KOPT-K1 (cell line): ENCODE data around the gene NRXN3.

Experiments
- H3K27ac ChIP-seq: fragments of 200-600 bp; sonication (generic); 2 replicates; pipeline ENCODE4 v1.5.1; 2016; ENCODE audit warnings: antibody characterized with exemption, mild to moderate bottlenecking, low read depth, low read length; ENCODE audit not compliant: poor library complexity, severe bottlenecking
- H3K36me3 ChIP-seq: fragments of 200-600 bp; sonication (generic); 2 replicates; pipeline ENCODE4 v1.5.1; 2017; ENCODE audit warnings: antibody characterized with exemption, mild to moderate bottlenecking, low read length, moderate library complexity; ENCODE audit not compliant: insufficient read depth
- H3K9me3 ChIP-seq: fragments of 200-600 bp; sonication (generic); 2 replicates; pipeline ENCODE4 v1.5.1; 2017; ENCODE audit warnings: antibody characterized with exemption, low read length, mild to moderate bottlenecking; ENCODE audit not compliant: insufficient read depth, poor library complexity, severe bottlenecking

The NRXN3 gene

GRCh38 chr14:79670811-79671210, 1500.6 kb downstream of the NRXN3 start:
- Histone ChIP-seq H3K9me3 (no peaks in the 10 kb centered on the region), H3K36me3 (no peaks in the 10 kb centered on the region), H3K27ac (no peak overlapping the region)

- no peak overlapping the region for H3K27ac ChIP-seq
- H3K36me3 ChIP-seq = no peaks in the 10 kb centered on the region
- H3K9me3 ChIP-seq = no peaks in the 10 kb centered on the region
These were observed 1509.9 kb downstream of the NRXN3 start for GRCh38 chr14:79680087-79680486.

GRCh38 chr14:79686196-79686595, 1516.0 kb downstream of the NRXN3 start:
- Histone ChIP-seq H3K9me3 (no peaks in the 10 kb centered on the region), H3K36me3 (no peaks in the 10 kb centered on the region), H3K27ac (no peak overlapping the region)

- Histone ChIP-seq H3K27ac (no peak overlapping the region), H3K9me3 (no peaks in the 10 kb centered on the region), H3K36me3 (no peaks in the 10 kb centered on the region)
These were observed 1520.8 kb downstream of the NRXN3 start for GRCh38 chr14:79690960-79691359.

- Histone ChIP-seq H3K36me3 (no peaks in the 10 kb centered on the region), H3K9me3 (no peaks in the 10 kb centered on the region), H3K27ac (no peak overlapping the region)
These were observed 1523.8 kb downstream of the NRXN3 start for GRCh38 chr14:79693935-79694334.

GRCh38 chr14:79695307-79695706, 1525.1 kb downstream of the NRXN3 start:
- Histone ChIP-seq H3K9me3 (no peaks in the 10 kb centered on the region), H3K27ac (no peak overlapping the region), H3K36me3 (no peaks in the 10 kb centered on the region)

- Histone ChIP-seq H3K9me3 (no peaks in the 10 kb centered on the region), H3K27ac (no peak overlapping the region), H3K36me3 (no peaks in the 10 kb centered on the region)
These were observed 1528.1 kb downstream of the NRXN3 start for GRCh38 chr14:79698298-79698711.

- H3K36me3 ChIP-seq = no peaks in the 10 kb centered on the region
- no peak overlapping the region for H3K27ac ChIP-seq
- H3K9me3 ChIP-seq = no peaks in the 10 kb centered on the region
These were observed 1529.0 kb downstream of the NRXN3 start for GRCh38 chr14:79699206-79699605.

- Histone ChIP-seq H3K9me3 (no peaks in the 10 kb centered on the region), H3K27ac (no peak overlapping the region), H3K36me3 (no peaks in the 10 kb centered on the region)
These were observed 1531.2 kb downstream of the NRXN3 start for GRCh38 chr14:79701371-79701770.

GRCh38 chr14:79702197-79702596, 1532.0 kb downstream of the NRXN3 start:
- Histone ChIP-seq H3K36me3 (no peaks in the 10 kb centered on the region), H3K9me3 (no peaks in the 10 kb centered on the region), H3K27ac (no peak overlapping the region)

- no peaks in the 10 kb centered on the region for H3K9me3 ChIP-seq
- H3K27ac ChIP-seq = no peak overlapping the region
- H3K36me3 ChIP-seq = no peaks in the 10 kb centered on the region
These were observed 1533.0 kb downstream of the NRXN3 start for GRCh38 chr14:79703209-79703608.

- no peak overlapping the region for H3K27ac ChIP-seq
- no peaks in the 10 kb centered on the region for H3K9me3 ChIP-seq
- H3K36me3 ChIP-seq = no peaks in the 10 kb centered on the region
These were observed 1534.1 kb downstream of the NRXN3 start for GRCh38 chr14:79704041-79704807.

- no peak overlapping the region for H3K27ac ChIP-seq
- H3K36me3 ChIP-seq = no peaks in the 10 kb centered on the region
- H3K9me3 ChIP-seq = no peaks in the 10 kb centered on the region
These were observed 1535.1 kb downstream of the NRXN3 start for GRCh38 chr14:79705126-79705894.

- Histone ChIP-seq H3K27ac (no peak overlapping the region), H3K36me3 (no peaks in the 10 kb centered on the region), H3K9me3 (no peaks in the 10 kb centered on the region)
These were observed 1536.2 kb downstream of the NRXN3 start for GRCh38 chr14:79706382-79706781.

- no peaks in the 10 kb centered on the region for H3K36me3 ChIP-seq
- H3K27ac ChIP-seq = no peak overlapping the region
These were observed 1538.5 kb downstream of the NRXN3 start for GRCh38 chr14:79708426-79709388.

More at GRCh38 chr14:79708426-79709388, 1538.5 kb downstream of the NRXN3 start:
- H3K9me3 ChIP-seq = no peaks in the 10 kb centered on the region
